Measurements from ENCODE around the gene FAM120A. TPM values are rescaled to one million over a fixed set of nuclear protein-coding genes. Genes with fewer than 3 reads are reported as not detected.
A peak's percentile ranks its signal among the peaks of the same experiment; 100 is the strongest.
"Not testable (repeated sequence)": the region's sequence is repeated elsewhere in the genome, so short reads cannot be mapped to it uniquely, and the experiment has no call there.

FAM120A gene
- total RNA-seq, 4 donors from 2014 or later: 56.5 to 82.3 (median 65.7) TPM

- WGBS, 2 donors: 79 to 84% methylated on average over 7 of the region's 7 CpGs
- peaks cover 0 to 29% (median 0%) of the 10 kb centered on the region in 3 donors for H3K36me3 ChIP-seq
Measured at GRCh38 chr9:93510041-93510440, 58.6 kb downstream of the FAM120A start.

GRCh38 chr9:93511228-93511627 lies 59.7 kb downstream of the FAM120A start:
- intact Hi-C loops (cut with DNase I); H3K27me3 ChIP-seq; DNase-seq; H3K9me3 ChIP-seq; H3K4me3 ChIP-seq: not testable (repeated sequence)
- H3K36me3 ChIP-seq: peaks cover 0 to 32% (median 0%) of the 10 kb centered on the region in 3 donors
- 75 to 82% methylated on average over 6 to 8 of the region's 8 CpGs for WGBS, 2 donors
- peaks cover 0 to 14% (median 7%) of the 10 kb centered on the region in 3 donors for H3K4me1 ChIP-seq
- peak overlapping the region in 2 of 4 donors; percentile 32 to 48 for H3K27ac ChIP-seq

More at GRCh38 chr9:93510041-93510440, 58.6 kb downstream of the FAM120A start:
- DNase-seq: no peak
- Histone ChIP-seq H3K4me3 (no peak overlapping the region), H3K27me3 (no peaks in the 10 kb centered on the region), H3K9me3 (no peaks in the 10 kb centered on the region), H3K27ac (no peak overlapping the region), H3K4me1 (peaks cover 0 to 14% (median 7%) of the 10 kb centered on the region in 3 donors)
- intact Hi-C loops (cut with DNase I): no loop called here
- TF ChIP-seq CTCF (IDR thresholded peaks at IDR 0.05): no peak
- TF ChIP-seq POLR2A (IDR thresholded peaks at IDR 0.05): no peak

GRCh38 chr9:93512170-93512812 lies 60.8 kb downstream of the FAM120A start:
- Histone ChIP-seq H3K4me1 (peaks cover 0 to 14% (median 7%) of the 10 kb centered on the region in 3 donors), H3K27ac (peak overlapping the region in 1 of 4 donors; percentile 48), H3K36me3 (peaks cover 0 to 43% (median 0%) of the 10 kb centered on the region in 3 donors)
- H3K9me3 ChIP-seq; H3K4me3 ChIP-seq; DNase-seq; H3K27me3 ChIP-seq; intact Hi-C loops (cut with DNase I): not testable (repeated sequence)
- 73 to 85% methylated on average over 10 of the region's 10 CpGs for WGBS, 2 donors

- Histone ChIP-seq H3K27me3 (no peaks in the 10 kb centered on the region), H3K27ac (no peak overlapping the region), H3K9me3 (no peaks in the 10 kb centered on the region), H3K36me3 (peaks cover 0 to 51% (median 0%) of the 10 kb centered on the region in 3 donors), H3K4me3 (no peak overlapping the region), H3K4me1 (peaks cover 0 to 14% (median 7%) of the 10 kb centered on the region in 3 donors)
- intact Hi-C loops (cut with DNase I): no loop called here
- 94 to 95% methylated on average over 3 to 4 of the region's 9 CpGs for WGBS, 2 donors
- TF ChIP-seq POLR2A (IDR thresholded peaks at IDR 0.05): no peak
- no peak for TF ChIP-seq CTCF (IDR thresholded peaks at IDR 0.05)
- DNase-seq: no peak
Measured at GRCh38 chr9:93513606-93514005, 62.1 kb downstream of the FAM120A start.

- TF ChIP-seq POLR2A (IDR thresholded peaks at IDR 0.05) (no peak), CTCF (IDR thresholded peaks at IDR 0.05) (no peak)
- intact Hi-C loops (cut with DNase I): no loop called here
- Histone ChIP-seq H3K9me3 (no peaks in the 10 kb centered on the region), H3K36me3 (peaks cover 0 to 66% (median 11%) of the 10 kb centered on the region in 3 donors), H3K4me3 (no peak overlapping the region), H3K4me1 (peaks cover 0 to under 1% (median 0%) of the 10 kb centered on the region in 3 donors), H3K27me3 (no peaks in the 10 kb centered on the region), H3K27ac (no peak overlapping the region)
- 63 to 69% methylated on average over 1 of the region's 1 CpG for WGBS, 2 donors
- DNase-seq: no peak
Measured at GRCh38 chr9:93517331-93517730, 65.8 kb downstream of the FAM120A start.

GRCh38 chr9:93520523-93520922 lies 69.0 kb downstream of the FAM120A start:
- H3K27ac ChIP-seq: no peak overlapping the region
- peaks cover 0 to 81% (median 11%) of the 10 kb centered on the region in 3 donors for H3K36me3 ChIP-seq
- H3K4me1 ChIP-seq: no peaks in the 10 kb centered on the region
- no peak overlapping the region for H3K4me3 ChIP-seq
- intact Hi-C loops (cut with DNase I): no loop called here
- 87 to 95% methylated on average over 6 of the region's 6 CpGs for WGBS, 2 donors
- no peaks in the 10 kb centered on the region for H3K27me3 ChIP-seq
- TF ChIP-seq CTCF (IDR thresholded peaks at IDR 0.05): no peak
- TF ChIP-seq POLR2A (IDR thresholded peaks at IDR 0.05): no peak
- DNase-seq: no peak
- H3K9me3 ChIP-seq: no peaks in the 10 kb centered on the region

Data from esophagus squamous epithelium (tissue), 5 donors.